Spleen (tissue), 7 donors: ENCODE data around the gene COL27A1.

Source experiments
- CTCF ChIP-seq, 11 experiments: fragments of 200-600 bp in 7 of 11; fragments of 450-650 bp in 4 of 11; sonication (generic) in 4 of 11; IDR thresholded peaks in 8 of 11; conservative IDR thresholded peaks in 3 of 11; 1 replicate in 7 of 11; 2 replicates in 4 of 11; pipeline versions ENCODE4 v1.4.0 to v1.8.0; 2016 to 2021; ENCODE audit warnings: antibody characterized with exemption in 11 of 11, inconsistent platforms in 4 of 11, mild to moderate bottlenecking in 1 of 11
- POLR2AphosphoS5 ChIP-seq, 3 donors: sonication (generic); formaldehyde crosslinking; IDR thresholded peaks; one replicate each; pipeline ENCODE4 v1.5.1; 2017; ENCODE audit warnings: antibody characterized with exemption in 3 of 3
- donor health status: DM: no; HTN: no; CAD: no; lungs with moderate emphysema.
- donor health status: DM: no; HTN: no; CAD: no.
- donor health status: DM: no; HTN: no; CAD: no.

GRCh38 chr9:114174876-114175771 lies 19.8 kb downstream of the COL27A1 start:
- TF ChIP-seq CTCF (IDR thresholded peaks at IDR 0.05 in 8 of 11, conservative IDR thresholded peaks at IDR 0.05 in 3 of 11) (no peak), POLR2AphosphoS5 (IDR thresholded peaks at IDR 0.05) (no peak)
